GM18909 (cell line): ENCODE results near the gene UBE2QL1.
A peak's percentile ranks its signal among the peaks of the same experiment; 100 is the strongest.

ENCODE experiments used
- ATAC-seq: cut with Tn5 transposase; IDR thresholded peaks from one replicate; pipeline ENCODE4 v1.9.1; 2021; ENCODE audit warnings: mild to moderate bottlenecking; ENCODE audit not compliant: unreplicated experiment, poor library complexity

Gene UBE2QL1, protein sequence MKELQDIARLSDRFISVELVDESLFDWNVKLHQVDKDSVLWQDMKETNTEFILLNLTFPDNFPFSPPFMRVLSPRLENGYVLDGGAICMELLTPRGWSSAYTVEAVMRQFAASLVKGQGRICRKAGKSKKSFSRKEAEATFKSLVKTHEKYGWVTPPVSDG

DNA sequence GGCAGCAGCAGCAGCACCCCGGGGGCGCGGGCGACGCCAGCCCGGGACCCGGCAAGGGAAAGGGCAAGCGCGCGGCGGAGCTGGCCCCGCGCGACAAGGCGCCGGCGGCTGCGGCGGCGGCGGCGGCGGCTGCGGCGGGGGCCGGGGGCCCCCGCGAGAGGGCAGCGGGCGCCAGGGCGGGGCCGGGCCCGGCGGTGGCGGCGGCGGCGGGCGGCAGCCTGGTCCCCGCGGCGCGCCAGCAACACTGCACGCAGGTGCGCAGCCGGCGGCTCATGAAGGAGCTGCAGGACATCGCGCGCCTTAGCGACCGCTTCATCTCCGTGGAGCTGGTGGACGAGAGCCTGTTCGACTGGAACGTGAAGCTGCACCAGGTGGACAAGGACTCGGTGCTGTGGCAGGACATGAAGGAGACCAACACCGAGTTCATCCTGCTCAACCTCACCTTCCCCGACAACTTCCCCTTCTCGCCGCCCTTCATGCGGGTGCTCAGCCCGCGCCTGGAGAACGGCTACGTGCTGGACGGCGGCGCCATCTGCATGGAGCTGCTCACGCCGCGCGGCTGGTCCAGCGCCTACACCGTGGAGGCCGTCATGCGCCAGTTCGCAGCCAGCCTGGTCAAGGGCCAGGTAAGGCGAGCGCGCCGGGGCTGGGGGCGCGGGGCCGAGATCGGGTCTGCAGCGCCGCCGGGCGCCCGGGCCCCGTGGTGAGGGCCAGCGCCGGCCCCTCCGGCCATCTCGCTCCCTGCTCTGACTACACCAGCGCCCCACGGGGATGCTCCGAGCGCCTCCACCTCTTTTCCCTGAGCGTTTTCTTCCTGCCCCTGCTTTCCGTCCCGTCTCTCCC lies at the start of gene UBE2QL1:
TSS of gene UBE2QL1 (plus strand) at position 238 of the 843 bp plus-strand sequence. CDS start at position 273, 35 bp downstream.
- ATAC-seq: peak; percentile 70

- ATAC-seq: no peak
Observed at GRCh38 chr5:6399980-6400910, 48.4 kb upstream of the UBE2QL1 start.

GRCh38 chr5:6401410-6401809 lies 47.2 kb upstream of the UBE2QL1 start:
- no peak for ATAC-seq

DNA sequence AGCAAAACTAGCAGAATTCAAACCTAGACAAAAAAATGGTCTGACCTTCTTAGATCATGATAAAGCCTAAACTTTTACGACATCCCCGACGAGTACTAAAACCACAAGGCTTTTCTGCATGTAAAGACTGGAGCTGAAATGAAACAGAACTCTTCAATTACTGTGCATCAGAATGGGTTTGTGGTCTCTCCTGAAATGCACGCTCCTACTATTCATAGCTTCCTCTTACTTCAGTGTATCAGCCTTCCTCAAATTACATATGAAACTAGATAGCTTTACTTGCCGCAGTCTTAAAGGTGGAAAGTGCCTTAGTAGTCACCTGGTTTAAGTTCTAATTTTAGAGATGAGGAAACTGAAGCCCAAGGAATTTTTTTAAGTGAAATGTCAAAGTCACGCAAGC lies 45.7 kb upstream of the UBE2QL1 start:
- ATAC-seq: peak; percentile 51

- no peak for ATAC-seq
Observed at GRCh38 chr5:6403416-6403815, 45.2 kb upstream of the UBE2QL1 start.

DNA sequence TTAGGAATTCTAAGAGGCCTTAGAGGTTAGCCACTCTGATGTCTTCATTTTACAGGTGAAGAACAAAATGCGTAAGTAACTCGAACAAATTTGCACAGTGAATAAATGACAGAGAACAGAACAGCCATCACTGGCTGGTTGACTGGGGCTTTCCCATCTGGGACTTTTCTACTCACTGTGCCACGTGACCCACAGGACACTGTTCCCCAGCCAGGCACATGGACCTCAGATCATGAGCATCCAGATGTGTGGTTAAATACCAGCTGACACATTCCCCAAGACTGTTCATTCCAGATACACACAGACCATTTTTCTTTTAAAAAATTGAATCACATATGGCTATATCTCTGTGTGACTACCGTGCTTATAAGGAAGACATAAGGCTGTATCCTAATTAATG lies 44.5 kb upstream of the UBE2QL1 start:
- peak; percentile 54 for ATAC-seq

GRCh38 chr5:6405591-6405990 lies 43.1 kb upstream of the UBE2QL1 start:
- no peak for ATAC-seq

GRCh38 chr5:6407558-6408259 lies 41.0 kb upstream of the UBE2QL1 start:
- ATAC-seq: no peak

- no peak for ATAC-seq
Observed at GRCh38 chr5:6408260-6408596, 40.4 kb upstream of the UBE2QL1 start.

- ATAC-seq: no peak
Observed at GRCh38 chr5:6408627-6409446, 39.8 kb upstream of the UBE2QL1 start.

GRCh38 chr5:6410421-6410820 lies 38.2 kb upstream of the UBE2QL1 start:
- ATAC-seq: no peak

DNA sequence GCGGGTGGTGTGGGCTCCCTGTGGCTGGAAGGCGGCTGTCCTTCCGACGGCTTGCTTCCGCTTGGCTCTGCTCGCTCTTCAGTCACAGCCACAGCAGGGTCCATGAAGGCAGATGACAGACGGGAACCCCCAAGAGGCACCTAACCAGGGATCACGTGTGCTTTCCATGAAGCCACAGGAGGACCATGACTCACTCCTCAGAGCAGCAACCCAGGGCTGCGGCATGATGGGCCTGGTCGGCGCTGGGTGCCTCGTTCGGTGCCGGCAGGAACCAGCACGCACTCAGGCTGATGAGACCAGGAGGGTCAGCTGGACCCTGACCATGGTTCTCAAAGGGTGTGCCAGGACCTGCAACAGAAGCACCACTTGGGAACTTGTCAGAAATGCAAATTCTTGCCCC lies 37.5 kb upstream of the UBE2QL1 start:
- ATAC-seq: no peak

DNA sequence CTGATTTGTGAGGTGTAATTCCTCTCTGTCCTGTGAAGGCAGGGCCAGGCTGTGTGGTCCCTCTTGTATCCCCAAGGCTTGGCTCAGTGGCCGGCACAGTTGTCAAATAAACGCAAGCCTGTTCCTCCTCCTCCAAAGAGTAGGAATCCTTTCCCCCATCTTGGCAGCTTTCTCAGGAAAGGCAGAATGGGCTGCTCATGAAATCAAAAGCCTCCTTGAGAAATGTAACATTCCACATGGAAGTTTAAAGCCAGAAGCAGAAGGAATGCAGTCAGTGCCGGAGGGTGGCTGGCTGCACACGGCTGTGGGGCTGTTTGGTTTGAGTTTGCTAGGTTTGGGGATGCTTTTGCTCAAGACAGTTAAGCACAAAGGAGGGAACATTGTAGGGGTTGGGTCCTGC lies 35.8 kb upstream of the UBE2QL1 start:
- no peak for ATAC-seq

DNA sequence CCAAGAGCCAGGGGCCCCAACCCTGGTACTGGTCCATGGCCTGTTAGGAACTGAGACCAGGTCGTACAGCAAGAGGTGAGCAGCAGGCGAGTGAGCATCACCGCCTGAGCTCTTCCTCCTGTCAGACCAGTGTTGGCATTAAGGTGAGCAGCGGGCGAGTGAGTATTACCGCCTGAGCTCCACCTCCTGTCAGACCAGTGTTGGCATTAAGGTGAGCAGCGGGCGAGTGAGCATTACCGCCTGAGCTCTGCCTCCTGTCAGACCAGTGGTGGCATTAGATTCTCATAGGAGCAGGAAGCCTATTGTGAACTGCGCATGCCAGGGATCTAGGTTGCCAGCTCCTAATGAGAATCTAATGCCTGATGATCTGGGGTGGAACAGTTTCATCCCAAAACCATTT lies 31.0 kb upstream of the UBE2QL1 start:
- no peak for ATAC-seq

- no peak for ATAC-seq
Observed at GRCh38 chr5:6418679-6419276, 29.9 kb upstream of the UBE2QL1 start.

GRCh38 chr5:6419340-6419852 lies 29.3 kb upstream of the UBE2QL1 start:
- no peak for ATAC-seq

GRCh38 chr5:6423327-6424109 lies 25.1 kb upstream of the UBE2QL1 start:
- no peak for ATAC-seq

GRCh38 chr5:6424110-6424659 lies 24.5 kb upstream of the UBE2QL1 start:
- ATAC-seq: no peak
